ENCODE results near the gene SAP30BP. TPM values are rescaled to one million over a fixed set of nuclear protein-coding genes. Genes with fewer than 3 reads are reported as not detected.
A peak's percentile ranks its signal among the peaks of the same experiment; 100 is the strongest.

The SAP30BP gene
- total RNA-seq, 2 donors from 2014 or later = 56.7 to 66.1 TPM

DNA sequence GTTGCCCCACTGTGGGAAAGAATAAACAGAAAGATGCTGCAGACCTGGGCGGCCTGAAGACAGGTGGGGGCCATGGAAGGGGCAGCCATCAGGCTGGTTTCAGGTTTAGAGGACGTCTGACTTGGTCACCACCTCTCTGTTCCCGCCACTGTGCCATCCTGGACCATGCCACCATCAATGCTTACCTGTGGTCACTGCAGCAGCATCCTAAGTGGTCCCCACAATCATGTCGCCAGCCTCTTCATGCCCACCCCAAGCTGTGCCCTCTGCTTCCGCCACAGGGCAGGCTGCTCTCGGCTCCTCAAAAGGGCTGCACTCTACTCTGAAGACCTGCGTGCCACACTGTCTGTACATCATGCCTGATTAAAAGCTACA is 23.5 kb upstream of the SAP30BP start:
- DNase-seq (ENCODE audit: low spot score) = peak; percentile 58
- intact Hi-C loops (cut with DNase I) = no loop called here

DNA sequence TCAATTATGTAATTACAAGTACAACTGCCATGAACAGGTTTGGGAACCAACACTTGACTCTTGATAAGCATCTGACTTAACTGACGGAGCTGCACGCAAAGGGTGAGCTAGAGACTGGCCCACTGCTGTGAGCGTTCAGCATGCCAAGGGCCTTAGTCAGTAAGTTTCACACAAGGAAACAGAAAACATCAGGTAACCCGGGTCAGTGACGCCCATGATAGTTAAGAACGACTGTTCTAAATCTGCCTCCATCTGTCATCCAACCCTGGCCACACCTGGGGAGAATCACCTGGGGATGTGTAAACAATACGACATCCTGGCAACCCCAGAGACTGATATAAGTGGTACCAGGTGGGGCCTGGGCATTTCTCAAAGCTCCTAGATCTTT is 21.6 kb upstream of the SAP30BP start:
- intact Hi-C loops (cut with DNase I) = no loop called here
- no peak for DNase-seq (ENCODE audit: low spot score)

DNA sequence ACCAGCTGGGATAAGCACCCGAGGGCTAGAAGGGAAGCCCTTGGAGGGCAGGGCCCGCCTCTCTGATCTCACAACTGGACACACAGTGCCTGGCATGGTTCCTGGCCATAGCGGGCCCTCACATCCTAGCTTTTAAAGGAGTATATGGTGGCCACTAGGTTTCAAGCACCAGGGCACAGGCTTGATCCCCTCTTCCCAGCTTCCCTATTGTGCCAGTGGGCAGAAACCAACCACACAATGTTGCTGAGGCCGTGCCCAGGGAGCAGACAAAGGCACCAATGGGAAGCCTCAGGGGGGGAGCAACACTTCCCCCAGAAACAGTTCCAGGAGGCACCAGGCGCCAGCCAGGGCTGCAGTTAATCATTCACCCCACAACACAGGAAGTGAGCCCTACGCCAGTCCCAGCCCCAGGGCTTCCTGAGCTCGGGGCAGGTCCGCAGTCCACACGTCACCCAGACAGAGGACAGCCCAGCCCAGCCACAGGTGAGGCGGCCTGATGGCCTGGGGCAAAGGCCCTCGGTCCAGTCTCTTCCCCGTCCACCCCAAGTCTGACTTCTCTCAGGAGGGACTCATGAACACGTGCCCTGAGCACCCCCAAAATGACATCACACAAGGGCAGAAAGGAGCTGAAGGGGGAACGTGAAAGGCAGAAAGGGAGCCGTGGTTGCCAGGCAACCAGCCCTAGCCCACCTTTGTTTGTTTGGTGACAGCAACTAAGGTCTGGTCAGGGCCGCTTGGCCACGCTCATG is 21.1 kb upstream of the SAP30BP start:
- DNase-seq (ENCODE audit: low spot score) = peak; percentile 88
- intact Hi-C loops (cut with DNase I) = no loop called here

DNA sequence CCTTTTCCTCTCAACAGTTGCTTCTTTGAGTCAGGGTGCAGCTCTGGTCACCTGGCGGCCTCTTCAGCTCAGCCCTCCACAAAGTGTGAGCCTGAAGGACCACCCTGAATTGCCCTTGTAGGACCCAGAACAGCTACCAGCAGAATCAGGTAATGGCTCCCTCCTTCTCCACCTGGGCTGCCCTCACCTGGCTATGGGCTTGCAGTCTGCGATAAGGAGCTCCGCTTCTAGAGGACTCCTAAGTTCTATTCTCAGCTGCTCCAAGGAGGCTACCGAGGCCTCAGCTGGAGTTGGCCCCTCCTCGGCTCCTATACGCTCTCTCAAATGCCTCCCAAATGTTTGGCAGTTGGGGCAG is 20.5 kb upstream of the SAP30BP start:
- no peak for DNase-seq (ENCODE audit: low spot score)
- intact Hi-C loops (cut with DNase I) = no loop called here

DNA sequence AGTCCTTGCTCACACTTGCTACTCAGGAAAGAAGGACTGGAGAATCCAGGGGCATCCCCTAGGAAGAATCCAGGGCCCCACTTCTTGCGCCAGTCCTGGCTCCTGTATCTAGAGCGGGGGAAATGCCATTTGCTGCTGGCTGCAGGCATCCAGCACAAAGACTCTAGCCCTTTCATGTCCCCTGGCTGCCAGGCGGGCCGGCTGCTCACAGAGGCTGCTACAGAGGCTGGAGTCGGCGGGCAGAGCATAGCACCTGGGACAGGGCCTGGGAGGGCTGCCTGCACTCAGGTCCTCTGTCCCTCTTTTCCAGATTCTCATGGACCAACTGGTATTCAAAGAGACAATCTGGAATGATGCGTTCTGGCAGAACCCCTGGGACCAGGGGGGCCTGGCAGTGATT is 20.1 kb upstream of the SAP30BP start:
- intact Hi-C loops (cut with DNase I) = no loop called here
- peak; percentile 49 for DNase-seq (ENCODE audit: low spot score)

DNA sequence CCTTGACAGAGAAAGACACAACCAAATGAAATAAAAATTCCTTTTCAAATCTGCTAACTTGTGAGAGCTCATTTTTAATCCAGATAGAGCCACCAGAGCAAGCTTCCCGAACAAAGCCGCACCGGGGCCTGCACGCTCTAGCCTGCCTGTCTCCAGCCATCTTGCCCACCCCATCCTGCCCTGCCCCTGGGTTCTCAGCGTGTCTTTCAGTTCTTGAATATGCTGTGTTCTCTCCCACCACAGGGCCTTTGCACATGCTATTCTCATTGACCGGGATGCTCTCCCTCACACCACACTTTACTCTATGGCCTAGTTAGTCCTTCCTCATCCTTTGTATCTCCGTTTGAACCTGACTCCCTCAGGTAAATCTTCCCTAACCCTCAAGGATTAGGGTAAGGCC is 19.2 kb upstream of the SAP30BP start:
- intact Hi-C loops (cut with DNase I) = no loop called here
- peak; percentile 51 for DNase-seq (ENCODE audit: low spot score)

DNA sequence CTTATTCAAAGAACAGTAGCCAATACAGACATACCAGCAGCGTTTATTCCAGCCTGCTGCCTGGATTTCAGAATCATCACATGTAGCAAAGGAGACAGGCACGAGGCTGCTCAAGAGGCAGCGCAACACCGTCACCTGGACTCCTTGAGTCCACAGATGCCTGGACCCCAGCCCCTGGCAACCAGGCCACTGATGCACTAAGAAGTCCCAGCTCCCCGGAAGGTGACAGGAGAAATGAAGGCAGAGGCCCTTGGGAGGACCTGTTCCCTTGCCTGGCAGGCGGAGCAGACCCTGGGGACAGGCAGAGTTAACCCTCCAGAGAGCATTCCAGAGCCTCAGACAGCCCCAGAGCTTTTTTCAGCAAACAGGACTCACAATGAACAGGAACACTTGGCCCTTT is 17.5 kb upstream of the SAP30BP start:
- intact Hi-C loops (cut with DNase I) = no loop called here

DNA sequence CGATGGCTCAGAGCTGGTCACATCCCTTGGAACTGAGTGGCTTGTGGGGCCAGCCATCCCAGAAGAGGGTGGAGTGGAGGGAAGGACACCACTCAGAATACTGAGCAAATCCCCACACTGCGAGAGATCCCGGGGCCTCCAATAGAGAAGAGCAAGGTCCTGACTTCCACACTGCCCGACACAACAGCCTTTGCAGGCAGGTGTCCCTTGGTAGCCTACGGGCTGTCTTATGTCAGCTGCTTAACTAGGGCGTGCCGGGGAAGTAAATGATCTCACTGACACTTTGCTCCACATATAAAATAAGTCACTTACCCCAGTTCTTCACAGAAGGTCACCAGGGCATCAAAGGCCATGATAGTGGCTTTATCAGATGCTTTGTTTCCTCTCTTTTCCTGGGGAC is 16.3 kb upstream of the SAP30BP start:
- peak; percentile 68 for DNase-seq (ENCODE audit: low spot score)
- intact Hi-C loops (cut with DNase I) = no loop called here

More for the DNA sequence above, 17.5 kb upstream of the SAP30BP start:
- peak; percentile 66 for DNase-seq (ENCODE audit: low spot score)

DNA sequence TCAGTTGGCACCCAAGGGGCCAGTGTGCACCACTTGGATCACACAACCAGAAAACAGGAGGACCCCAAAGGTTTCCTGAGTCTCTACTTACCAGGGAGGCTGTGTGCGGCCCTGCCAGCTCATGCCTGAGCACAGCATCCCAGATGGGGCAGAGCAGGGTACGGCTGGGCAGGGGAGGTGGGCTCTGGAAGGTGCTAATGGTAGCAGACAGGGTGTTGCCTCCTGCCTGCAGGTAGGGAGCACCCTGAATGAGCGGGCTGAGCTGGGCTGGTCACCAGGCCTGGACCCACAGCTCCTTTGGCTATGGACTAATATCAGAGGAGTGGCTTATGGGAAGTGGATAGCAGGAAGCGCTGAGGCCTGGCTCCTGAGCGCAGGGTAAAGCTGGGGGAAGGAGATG is 14.8 kb upstream of the SAP30BP start:
- peak; percentile 49 for DNase-seq (ENCODE audit: low spot score)
- intact Hi-C loops (cut with DNase I) = no loop called here

DNA sequence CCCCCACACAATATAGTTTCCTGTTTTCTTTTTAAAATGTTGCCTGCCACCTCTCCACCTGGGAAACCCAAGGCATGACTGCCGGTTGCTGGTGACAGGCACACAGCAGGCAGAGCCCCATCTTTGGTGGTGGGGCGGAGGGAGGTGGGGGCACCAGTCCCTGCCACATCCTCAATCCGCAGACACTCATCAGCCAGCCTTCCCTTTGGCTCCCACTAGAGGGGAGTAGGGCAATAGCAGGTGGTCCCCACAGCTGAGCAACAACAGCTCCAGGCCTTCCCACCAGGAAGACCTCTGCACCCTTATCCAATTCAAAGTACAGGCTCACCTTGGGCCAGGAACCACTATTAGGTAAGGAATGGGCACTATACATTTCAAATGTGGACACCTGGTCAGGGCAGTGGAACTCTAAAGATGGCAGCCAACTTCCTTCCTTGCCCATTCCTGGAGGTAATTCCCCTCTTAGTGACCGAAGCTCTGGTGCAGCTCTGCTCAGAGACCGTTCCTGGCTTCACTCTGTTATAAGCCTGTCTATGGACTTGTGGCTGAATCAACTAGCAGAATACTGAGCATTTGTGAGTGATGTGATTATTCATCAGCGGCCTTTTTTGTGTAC is 14.1 kb upstream of the SAP30BP start:
- intact Hi-C loops (cut with DNase I) = no loop called here
- DNase-seq (ENCODE audit: low spot score) = peak; percentile 32

DNA sequence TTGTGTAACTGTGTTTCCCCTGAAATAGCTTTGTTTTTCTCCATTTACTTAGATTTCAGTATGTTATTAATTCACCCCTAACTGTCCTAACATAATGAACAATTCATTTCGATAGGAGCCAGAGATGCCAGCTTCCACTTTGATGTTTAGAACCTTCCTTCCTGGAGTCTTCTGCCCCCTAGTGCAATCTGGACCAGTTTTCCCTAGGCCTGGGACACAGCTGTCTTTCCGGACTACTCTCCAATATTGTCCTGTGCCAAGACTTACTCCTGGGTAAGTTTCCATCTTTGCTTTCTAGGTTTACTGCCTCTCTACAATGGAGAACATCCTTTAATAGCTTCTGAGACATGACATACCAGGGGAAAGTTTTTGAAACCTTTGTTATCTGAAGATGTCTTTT is 13.0 kb upstream of the SAP30BP start:
- DNase-seq (ENCODE audit: low spot score) = peak; percentile 2
- intact Hi-C loops (cut with DNase I) = no loop called here

DNA sequence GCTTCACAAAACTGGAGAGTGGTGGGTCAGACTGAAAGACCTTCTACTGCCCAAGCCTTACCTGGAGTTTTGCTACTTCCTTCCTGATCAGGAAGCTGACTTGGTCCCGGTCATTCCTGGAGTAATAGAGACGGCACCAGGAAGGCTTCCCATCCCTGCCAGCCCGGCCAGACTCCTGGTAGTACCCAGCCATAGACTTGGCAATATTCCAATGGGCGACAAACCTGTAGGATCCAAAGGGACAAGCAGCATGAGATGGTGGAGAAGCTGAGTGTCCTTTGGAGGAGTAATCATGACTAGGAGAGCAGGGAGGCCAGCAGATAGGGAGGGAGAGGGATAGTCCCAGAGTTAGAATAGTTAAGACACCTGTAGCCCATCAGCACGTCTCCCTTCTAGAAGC is 8.9 kb upstream of the SAP30BP start:
- intact Hi-C loops (cut with DNase I) = no loop called here
- DNase-seq (ENCODE audit: low spot score) = peak; percentile 14

DNA sequence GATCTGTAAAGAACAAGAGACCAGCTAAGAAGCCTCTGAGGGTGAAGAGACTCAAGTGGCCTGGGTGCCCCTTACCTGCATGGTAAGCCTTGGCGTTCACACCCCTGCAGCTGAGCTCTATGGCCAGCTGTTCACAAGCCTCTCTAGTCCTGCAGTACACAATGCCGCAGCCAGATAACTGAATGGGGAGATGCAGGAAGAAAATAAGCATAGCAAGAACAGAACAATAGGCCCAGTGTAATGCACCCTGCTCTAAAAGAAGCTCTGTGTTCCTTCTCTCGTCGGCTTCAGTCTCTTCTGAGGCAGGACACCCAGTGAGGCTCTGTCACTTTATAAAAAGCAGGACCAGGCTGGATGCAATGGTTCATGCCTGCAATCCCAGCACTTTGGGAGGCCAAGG is 5.6 kb upstream of the SAP30BP start:
- peak; percentile 11 for DNase-seq (ENCODE audit: low spot score)
- intact Hi-C loops (cut with DNase I) = no loop called here

DNA sequence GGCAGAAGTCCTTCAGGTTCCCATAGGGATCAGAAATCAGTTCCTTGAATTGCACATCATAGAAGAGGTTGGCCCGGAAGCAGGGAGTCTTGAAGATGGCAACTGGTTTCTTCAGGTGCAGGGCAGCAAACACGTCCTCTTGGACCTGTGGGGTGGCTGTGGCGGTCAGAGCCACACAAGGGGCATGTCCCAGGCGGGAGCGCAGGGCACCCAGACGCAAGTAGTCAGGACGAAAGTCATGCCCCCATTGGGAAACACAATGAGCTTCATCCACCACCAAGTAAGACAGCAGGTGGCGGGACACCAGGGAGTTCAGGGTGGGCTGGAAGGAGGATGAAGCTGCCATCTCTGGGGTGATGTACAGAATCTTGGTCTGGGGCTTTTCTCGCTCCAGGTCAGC is 4.6 kb upstream of the SAP30BP start:
- intact Hi-C loops (cut with DNase I) = no loop called here
- DNase-seq (ENCODE audit: low spot score) = peak; percentile 64

DNA sequence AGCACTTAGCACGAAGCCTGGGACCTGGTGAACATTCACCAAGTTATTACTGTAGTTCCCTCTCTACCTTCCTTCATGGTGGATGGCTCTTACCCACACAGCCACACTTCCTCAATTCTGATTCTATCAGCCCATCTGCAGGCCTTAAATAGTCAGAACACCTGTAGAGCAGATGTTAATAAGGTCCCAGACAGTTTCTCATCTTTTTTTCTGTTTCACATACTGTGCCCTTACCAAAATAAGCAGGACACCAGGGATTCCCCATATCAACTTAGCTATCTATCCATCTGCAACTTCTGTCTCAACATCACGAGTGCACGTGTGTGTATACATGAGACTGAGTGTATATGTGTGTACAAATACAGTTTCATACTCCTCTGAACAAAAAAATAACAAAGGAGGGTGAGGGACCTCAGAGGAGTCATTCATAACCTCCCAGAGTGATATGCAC is 3.0 kb upstream of the SAP30BP start:
- DNase-seq (ENCODE audit: low spot score) = no peak
- intact Hi-C loops (cut with DNase I) = no loop called here

DNA sequence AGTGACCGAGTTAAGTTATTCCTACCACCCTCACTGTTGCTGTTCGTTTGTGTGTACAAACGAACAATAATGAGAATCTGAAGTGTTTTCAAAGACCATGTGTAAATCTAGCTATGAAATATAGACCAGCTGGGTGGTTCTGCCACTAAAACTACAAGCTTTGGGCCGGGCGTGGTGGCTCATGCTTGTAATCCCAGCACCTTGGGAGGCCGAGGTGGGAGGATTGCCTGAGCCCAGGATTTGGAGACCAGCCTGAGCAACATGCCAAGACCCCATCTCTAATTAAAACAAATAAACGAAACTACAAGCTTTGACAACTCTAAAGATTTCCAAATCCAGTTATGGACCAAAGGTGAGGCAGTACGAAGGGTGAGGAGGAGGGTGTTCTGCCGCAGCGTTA is 1.2 kb upstream of the SAP30BP start:
- peak; percentile 10 for DNase-seq (ENCODE audit: low spot score)
- intact Hi-C loops (cut with DNase I) = no loop called here

DNA sequence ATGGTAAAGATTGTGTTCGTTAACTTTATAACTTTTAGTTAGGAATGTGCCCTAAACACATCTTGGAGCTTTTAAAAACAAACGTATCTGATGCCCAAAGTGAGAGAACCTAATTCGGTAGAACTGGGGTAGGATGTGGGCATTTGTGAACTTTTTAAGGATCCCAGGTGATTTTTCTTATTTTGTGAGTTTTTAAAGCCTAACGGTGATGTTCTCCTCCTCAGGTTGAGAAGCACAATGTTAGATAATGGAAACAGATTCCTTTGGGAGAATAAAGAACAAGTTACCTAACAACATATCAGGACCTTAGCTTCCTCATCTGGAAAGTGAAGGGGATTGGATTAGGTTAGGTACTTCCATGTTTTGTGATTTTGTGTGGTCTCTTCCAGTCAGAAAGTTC is 687 bp downstream of the SAP30BP start:
- DNase-seq (ENCODE audit: low spot score) = no peak

DNA sequence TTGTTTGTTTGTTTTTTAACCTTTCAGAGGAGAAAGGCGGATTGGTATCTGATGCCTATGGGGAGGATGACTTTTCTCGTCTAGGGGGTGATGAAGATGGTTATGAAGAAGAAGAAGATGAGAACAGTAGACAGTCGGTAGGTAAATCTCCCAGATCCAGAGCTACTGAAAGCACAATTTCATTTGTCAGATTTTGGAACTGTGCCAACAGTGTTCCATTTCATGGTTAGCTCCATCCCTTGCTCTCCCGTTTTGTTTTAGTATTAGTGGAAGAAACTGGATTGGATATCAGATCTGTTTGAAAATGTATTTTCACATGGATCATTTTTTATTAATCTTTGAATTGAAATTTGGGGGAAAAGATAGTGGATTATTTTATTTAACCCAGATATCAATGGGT is 1.4 kb downstream of the SAP30BP start:
- intact Hi-C loops (cut with DNase I) = no loop called here
- no peak for DNase-seq (ENCODE audit: low spot score)

More for the DNA sequence above, 687 bp downstream of the SAP30BP start:
- intact Hi-C loops (cut with DNase I) = no loop called here

DNA sequence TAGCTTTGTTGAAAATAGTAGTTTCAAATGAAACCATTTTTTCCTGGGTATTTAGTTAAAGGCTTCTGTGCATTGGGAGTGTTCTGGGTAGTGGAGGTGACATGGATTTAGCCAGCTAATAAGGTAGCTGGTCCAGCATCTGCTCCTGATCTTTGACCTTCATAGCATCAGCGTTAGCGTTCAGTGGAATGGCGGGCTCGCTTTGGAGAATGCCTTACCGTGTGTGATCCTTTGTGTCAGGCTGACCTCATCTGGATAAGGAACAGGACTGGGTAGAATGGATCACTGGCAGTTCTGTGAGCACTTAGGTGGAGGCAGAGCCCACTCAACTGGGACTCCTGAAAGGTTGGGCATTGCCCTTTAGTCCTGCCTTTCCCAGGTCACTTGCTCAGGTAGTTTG is 3.7 kb downstream of the SAP30BP start:
- intact Hi-C loops (cut with DNase I) = no loop called here
- DNase-seq (ENCODE audit: low spot score) = peak; percentile 23

DNA sequence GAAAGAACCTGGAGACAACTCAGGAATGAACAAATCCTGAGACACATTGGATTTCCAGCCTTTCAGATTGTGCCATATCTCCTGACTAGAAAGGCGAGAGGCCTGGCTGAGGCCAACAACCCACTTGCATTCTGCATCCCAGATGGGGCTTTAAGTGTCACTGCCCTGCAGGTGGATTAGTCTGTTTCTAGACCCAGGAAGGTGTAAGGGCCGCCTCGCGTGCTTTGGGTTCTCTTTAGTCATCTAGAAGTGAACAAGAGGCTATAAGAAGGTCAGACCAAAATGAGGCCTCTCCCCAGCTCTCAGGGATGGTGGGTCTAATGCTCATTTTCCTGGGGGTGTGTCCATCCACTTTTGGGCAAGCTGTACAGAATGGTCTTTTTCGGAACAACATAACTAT is 4.9 kb downstream of the SAP30BP start:
- peak; percentile 62 for DNase-seq (ENCODE audit: low spot score)
- intact Hi-C loops (cut with DNase I) = no loop called here

DNA sequence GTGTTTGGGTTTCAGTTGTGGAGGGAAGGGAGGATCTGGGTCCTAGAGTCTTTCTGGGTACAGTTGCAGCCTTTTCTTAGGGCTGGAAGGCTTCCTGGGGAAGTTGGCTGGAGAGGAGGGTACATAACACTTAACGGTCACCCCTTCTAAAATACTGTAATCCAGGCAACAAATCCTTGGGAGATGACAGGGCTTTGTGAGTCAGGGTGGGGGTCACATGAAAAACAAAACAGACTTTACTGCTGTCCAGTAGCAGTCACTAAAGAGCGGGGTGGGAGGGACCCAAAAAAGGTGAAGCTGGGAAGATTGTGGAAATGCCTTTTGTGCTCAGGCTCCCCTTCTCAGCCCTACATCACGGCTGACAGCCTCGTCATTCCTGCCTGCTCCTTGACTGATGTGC is 6.3 kb downstream of the SAP30BP start:
- peak; percentile 13 for DNase-seq (ENCODE audit: low spot score)
- intact Hi-C loops (cut with DNase I) = no loop called here

Data from posterior vena cava (tissue), 2 donors.